ENCODE data around the gene NISCH. TPM values are rescaled to one million over a fixed set of nuclear protein-coding genes. Genes with fewer than 3 reads are reported as not detected.

Gene NISCH
- total and polyA plus RNA-seq, 9 donors: 47.2 to 91.9 (median 64.0) TPM

- no peak for DNase-seq
- Histone ChIP-seq H3K36me3 (ENCODE audit: control insufficient read depth, insufficient read depth, low read length) (no peaks in the 10 kb centered on the region), H3K4me1 (ENCODE audit: control insufficient read depth, insufficient read depth, low read length) (peaks cover 3% of the 10 kb centered on the region), H3K9me3 (replicated peaks; ENCODE audit: control insufficient read depth, low read depth, low read length) (no peaks in the 10 kb centered on the region), H3K27me3 (ENCODE audit: control insufficient read depth, insufficient read depth, low read length) (no peaks in the 10 kb centered on the region), H3K4me3 (ENCODE audit: low read length) (no peak overlapping the region), H3K27ac (ENCODE audit: low read length) (no peak overlapping the region)
- WGBS (ENCODE audit: insufficient coverage): 53% methylated on average over 16 of the region's 17 CpGs
Measured at GRCh38 chr3:52512727-52513126, 57.3 kb downstream of the NISCH start.

GRCh38 chr3:52513281-52513680, 57.9 kb downstream of the NISCH start:
- no peak overlapping the region for H3K4me3 ChIP-seq (ENCODE audit: low read length)
- H3K27me3 ChIP-seq (ENCODE audit: control insufficient read depth, insufficient read depth, low read length): no peaks in the 10 kb centered on the region
- H3K36me3 ChIP-seq (ENCODE audit: control insufficient read depth, insufficient read depth, low read length): no peaks in the 10 kb centered on the region
- no peaks in the 10 kb centered on the region for H3K9me3 ChIP-seq (replicated peaks; ENCODE audit: control insufficient read depth, low read depth, low read length)
- peaks cover 5% of the 10 kb centered on the region for H3K4me1 ChIP-seq (ENCODE audit: control insufficient read depth, insufficient read depth, low read length)
- no peak for DNase-seq
- H3K27ac ChIP-seq (ENCODE audit: low read length): no peak overlapping the region
- 88% methylated on average over 7 of the region's 7 CpGs for WGBS (ENCODE audit: insufficient coverage)

- 72% methylated on average over 10 of the region's 11 CpGs for WGBS (ENCODE audit: insufficient coverage)
Measured at GRCh38 chr3:52514576-52514975, 59.2 kb downstream of the NISCH start.

GRCh38 chr3:52515192-52515591, 59.8 kb downstream of the NISCH start:
- Histone ChIP-seq H3K9me3 (replicated peaks; ENCODE audit: control insufficient read depth, low read depth, low read length) (no peaks in the 10 kb centered on the region), H3K27me3 (ENCODE audit: control insufficient read depth, insufficient read depth, low read length) (no peaks in the 10 kb centered on the region), H3K4me3 (ENCODE audit: low read length) (no peak overlapping the region), H3K36me3 (ENCODE audit: control insufficient read depth, insufficient read depth, low read length) (no peaks in the 10 kb centered on the region), H3K27ac (ENCODE audit: low read length) (no peak overlapping the region), H3K4me1 (ENCODE audit: control insufficient read depth, insufficient read depth, low read length) (peaks cover 9% of the 10 kb centered on the region)
- no peak for DNase-seq
- 100% methylated on average over 1 of the region's 6 CpGs for WGBS (ENCODE audit: insufficient coverage)

More at GRCh38 chr3:52514576-52514975, 59.2 kb downstream of the NISCH start:
- H3K36me3 ChIP-seq (ENCODE audit: control insufficient read depth, insufficient read depth, low read length): no peaks in the 10 kb centered on the region
- H3K4me3 ChIP-seq (ENCODE audit: low read length): no peak overlapping the region
- peaks cover 9% of the 10 kb centered on the region for H3K4me1 ChIP-seq (ENCODE audit: control insufficient read depth, insufficient read depth, low read length)
- no peak for DNase-seq
- H3K27ac ChIP-seq (ENCODE audit: low read length): no peak overlapping the region
- H3K27me3 ChIP-seq (ENCODE audit: control insufficient read depth, insufficient read depth, low read length): no peaks in the 10 kb centered on the region
- no peaks in the 10 kb centered on the region for H3K9me3 ChIP-seq (replicated peaks; ENCODE audit: control insufficient read depth, low read depth, low read length)

GRCh38 chr3:52516509-52517195, 61.2 kb downstream of the NISCH start:
- Histone ChIP-seq H3K27ac (ENCODE audit: low read length) (no peak overlapping the region), H3K36me3 (ENCODE audit: control insufficient read depth, insufficient read depth, low read length) (no peaks in the 10 kb centered on the region), H3K27me3 (ENCODE audit: control insufficient read depth, insufficient read depth, low read length) (no peaks in the 10 kb centered on the region), H3K4me3 (ENCODE audit: low read length) (no peak overlapping the region), H3K4me1 (ENCODE audit: control insufficient read depth, insufficient read depth, low read length) (peaks cover 9% of the 10 kb centered on the region), H3K9me3 (replicated peaks; ENCODE audit: control insufficient read depth, low read depth, low read length) (no peaks in the 10 kb centered on the region)
- no peak for DNase-seq
- WGBS (ENCODE audit: insufficient coverage): 92% methylated on average over 19 of the region's 19 CpGs

GRCh38 chr3:52517796-52518722, 62.7 kb downstream of the NISCH start:
- Histone ChIP-seq H3K4me3 (ENCODE audit: low read length) (no peak overlapping the region), H3K9me3 (replicated peaks; ENCODE audit: control insufficient read depth, low read depth, low read length) (no peaks in the 10 kb centered on the region), H3K27ac (ENCODE audit: low read length) (no peak overlapping the region), H3K27me3 (ENCODE audit: control insufficient read depth, insufficient read depth, low read length) (no peaks in the 10 kb centered on the region), H3K36me3 (ENCODE audit: control insufficient read depth, insufficient read depth, low read length) (peaks cover 4% of the 10 kb centered on the region), H3K4me1 (ENCODE audit: control insufficient read depth, insufficient read depth, low read length) (peaks cover 9% of the 10 kb centered on the region)
- DNase-seq: no peak
- WGBS (ENCODE audit: insufficient coverage): 65% methylated on average over 23 of the region's 25 CpGs

GRCh38 chr3:52518723-52519444, 63.5 kb downstream of the NISCH start:
- H3K4me1 ChIP-seq (ENCODE audit: control insufficient read depth, insufficient read depth, low read length): peaks cover 9% of the 10 kb centered on the region
- WGBS (ENCODE audit: insufficient coverage): 23% methylated on average over 38 of the region's 50 CpGs
- H3K4me3 ChIP-seq (ENCODE audit: low read length): no peak overlapping the region
- H3K27me3 ChIP-seq (ENCODE audit: control insufficient read depth, insufficient read depth, low read length): no peaks in the 10 kb centered on the region
- no peak overlapping the region for H3K27ac ChIP-seq (ENCODE audit: low read length)
- H3K36me3 ChIP-seq (ENCODE audit: control insufficient read depth, insufficient read depth, low read length): peaks cover 7% of the 10 kb centered on the region
- no peaks in the 10 kb centered on the region for H3K9me3 ChIP-seq (replicated peaks; ENCODE audit: control insufficient read depth, low read depth, low read length)
- no peak for DNase-seq

- H3K36me3 ChIP-seq (ENCODE audit: control insufficient read depth, insufficient read depth, low read length): peaks cover 15% of the 10 kb centered on the region
- no peak for DNase-seq
- H3K27ac ChIP-seq (ENCODE audit: low read length): no peak overlapping the region
- H3K4me1 ChIP-seq (ENCODE audit: control insufficient read depth, insufficient read depth, low read length): peaks cover 10% of the 10 kb centered on the region
- H3K27me3 ChIP-seq (ENCODE audit: control insufficient read depth, insufficient read depth, low read length): no peaks in the 10 kb centered on the region
- 74% methylated on average over 20 of the region's 22 CpGs for WGBS (ENCODE audit: insufficient coverage)
- no peak overlapping the region for H3K4me3 ChIP-seq (ENCODE audit: low read length)
- H3K9me3 ChIP-seq (replicated peaks; ENCODE audit: control insufficient read depth, low read depth, low read length): no peaks in the 10 kb centered on the region
Measured at GRCh38 chr3:52519445-52520140, 64.2 kb downstream of the NISCH start.

- Histone ChIP-seq H3K27me3 (ENCODE audit: control insufficient read depth, insufficient read depth, low read length) (no peaks in the 10 kb centered on the region), H3K4me3 (ENCODE audit: low read length) (no peak overlapping the region), H3K27ac (ENCODE audit: low read length) (no peak overlapping the region), H3K36me3 (ENCODE audit: control insufficient read depth, insufficient read depth, low read length) (peaks cover 19% of the 10 kb centered on the region), H3K9me3 (replicated peaks; ENCODE audit: control insufficient read depth, low read depth, low read length) (no peaks in the 10 kb centered on the region), H3K4me1 (ENCODE audit: control insufficient read depth, insufficient read depth, low read length) (peaks cover 11% of the 10 kb centered on the region)
- 91% methylated on average over 5 of the region's 14 CpGs for WGBS (ENCODE audit: insufficient coverage)
- DNase-seq: no peak
Measured at GRCh38 chr3:52520141-52520667, 64.8 kb downstream of the NISCH start.

All from muscle of leg (tissue), 11 donors.